Measurements from ENCODE around the gene OMP.

Gene OMP

GRCh38 chr11:77102246-77103210, at the start of gene OMP:
Gene OMP, plus strand, starts transcription at chr11:77102840. Its CDS starts 0 bp downstream, at chr11:77102840.
- ChIA-PET CTCF (interaction anchor here (0.7 to 17.5 kb wide), 10 partner anchors 8 to 183 kb away, joined by 3 to 273 read pairs (median 4); partner anchors contain the start of gene CAPN5), POLR2A (interaction anchor here (0.6 kb wide), 1 partner anchor 79 kb away, joined by 3 read pairs; no protein-coding TSS in a partner anchor)
- H3K4me3 ChIP-seq (ENCODE audit: low read depth, low read length) = no peak within 1 kb of the TSS
- no peak for TF ChIP-seq CTCF (IDR thresholded peaks at IDR 0.05; ENCODE audit: insufficient read depth, low read length, missing control alignments)
- no peak for DNase-seq (ENCODE audit: low read depth, low spot score)

GRCh38 chr11:77053217-77054015, 49.2 kb upstream of the OMP start:
- no peak overlapping the region for H3K4me3 ChIP-seq (ENCODE audit: low read depth, low read length)
- POLR2A ChIA-PET = interaction anchor here (1.0 kb wide), 1 partner anchor 60 kb away, joined by 3 read pairs; no protein-coding TSS in a partner anchor
- DNase-seq (ENCODE audit: low read depth, low spot score) = no peak
- CTCF ChIA-PET = interaction anchor here (1.4 to 10.7 kb wide), 7 partner anchors 8 to 74 kb away, joined by 3 to 320 read pairs (median 5); partner anchors contain the start of gene CAPN5
- TF ChIP-seq CTCF (IDR thresholded peaks at IDR 0.05; ENCODE audit: insufficient read depth, low read length, missing control alignments) = no peak

GRCh38 chr11:77054084-77054483, 48.6 kb upstream of the OMP start:
- DNase-seq (ENCODE audit: low read depth, low spot score) = no peak
- ChIA-PET CTCF (interaction anchor here (1.4 to 10.7 kb wide), 7 partner anchors 9 to 74 kb away, joined by 3 to 320 read pairs (median 6); partner anchors contain the start of genes CAPN5 and MYO7A), POLR2A (interaction anchor here (1.0 kb wide), 1 partner anchor 59 kb away, joined by 3 read pairs; no protein-coding TSS in a partner anchor)
- no peak for TF ChIP-seq CTCF (IDR thresholded peaks at IDR 0.05; ENCODE audit: insufficient read depth, low read length, missing control alignments)
- H3K4me3 ChIP-seq (ENCODE audit: low read depth, low read length) = no peak overlapping the region

DNA sequence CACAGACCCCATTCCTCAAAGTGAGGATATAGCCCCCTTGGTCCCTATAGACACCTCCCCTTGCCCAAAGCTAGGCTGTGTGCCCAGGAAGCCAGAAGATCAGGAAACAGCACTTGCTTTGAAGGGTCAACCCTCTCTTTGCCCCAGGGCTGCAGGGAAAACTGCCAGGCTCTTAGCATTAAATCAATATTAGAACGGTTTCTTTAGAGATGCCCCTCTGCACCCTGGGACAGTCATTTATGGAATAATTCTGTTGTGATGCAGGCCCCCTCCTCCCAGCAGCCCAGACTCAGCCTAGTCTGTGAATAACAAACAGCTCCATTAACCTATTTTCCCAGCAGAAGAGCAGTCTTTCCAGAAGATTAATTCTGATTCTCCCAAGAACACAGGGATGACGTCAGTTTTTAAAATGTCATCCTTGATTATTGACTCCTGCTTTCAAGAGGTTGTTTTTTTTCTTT, 47.5 kb upstream of the OMP start:
- no peak for TF ChIP-seq CTCF (IDR thresholded peaks at IDR 0.05; ENCODE audit: insufficient read depth, low read length, missing control alignments)
- CTCF ChIA-PET = interaction anchor here (1.5 to 10.7 kb wide), 2 partner anchors 36 to 72 kb away, joined by 7 to 320 read pairs; partner anchors contain the start of gene MYO7A
- no peak overlapping the region for H3K4me3 ChIP-seq (ENCODE audit: low read depth, low read length)
- POLR2A ChIA-PET = no interaction called here
- no peak for DNase-seq (ENCODE audit: low read depth, low spot score)

- H3K4me3 ChIP-seq (ENCODE audit: low read depth, low read length) = no peak overlapping the region
- ChIA-PET POLR2A (no interaction called here), CTCF (interaction anchor here (1.5 to 10.7 kb wide), 2 partner anchors 36 to 72 kb away, joined by 7 to 320 read pairs; partner anchors contain the start of gene MYO7A)
- no peak for TF ChIP-seq CTCF (IDR thresholded peaks at IDR 0.05; ENCODE audit: insufficient read depth, low read length, missing control alignments)
- DNase-seq (ENCODE audit: low read depth, low spot score) = no peak
These were observed 46.7 kb upstream of the OMP start for GRCh38 chr11:77055913-77056312.
